HG03066 (cell line): Measurements from ENCODE around the gene USP17L28.
"Not testable (repeated sequence)": the region's sequence is repeated elsewhere in the genome, so short reads cannot be mapped to it uniquely, and the experiment has no call there.

Experiments used
- ATAC-seq: cut with Tn5 transposase; IDR thresholded peaks from one replicate; pipeline ENCODE4 v1.9.1; 2021; ENCODE audit warnings: low read depth; ENCODE audit not compliant: unreplicated experiment

The USP17L28 gene, protein sequence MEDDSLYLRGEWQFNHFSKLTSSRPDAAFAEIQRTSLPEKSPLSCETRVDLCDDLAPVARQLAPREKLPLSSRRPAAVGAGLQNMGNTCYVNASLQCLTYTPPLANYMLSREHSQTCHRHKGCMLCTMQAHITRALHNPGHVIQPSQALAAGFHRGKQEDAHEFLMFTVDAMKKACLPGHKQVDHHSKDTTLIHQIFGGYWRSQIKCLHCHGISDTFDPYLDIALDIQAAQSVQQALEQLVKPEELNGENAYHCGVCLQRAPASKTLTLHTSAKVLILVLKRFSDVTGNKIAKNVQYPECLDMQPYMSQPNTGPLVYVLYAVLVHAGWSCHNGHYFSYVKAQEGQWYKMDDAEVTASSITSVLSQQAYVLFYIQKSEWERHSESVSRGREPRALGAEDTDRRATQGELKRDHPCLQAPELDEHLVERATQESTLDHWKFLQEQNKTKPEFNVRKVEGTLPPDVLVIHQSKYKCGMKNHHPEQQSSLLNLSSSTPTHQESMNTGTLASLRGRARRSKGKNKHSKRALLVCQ

GRCh38 chr4:9348593-9348992 lies at the start of gene USP17L28:
Gene USP17L28 (plus strand): TSS chr4:9348893. CDS start chr4:9348893, 0 bp downstream.
- not testable (repeated sequence) for ATAC-seq

DNA sequence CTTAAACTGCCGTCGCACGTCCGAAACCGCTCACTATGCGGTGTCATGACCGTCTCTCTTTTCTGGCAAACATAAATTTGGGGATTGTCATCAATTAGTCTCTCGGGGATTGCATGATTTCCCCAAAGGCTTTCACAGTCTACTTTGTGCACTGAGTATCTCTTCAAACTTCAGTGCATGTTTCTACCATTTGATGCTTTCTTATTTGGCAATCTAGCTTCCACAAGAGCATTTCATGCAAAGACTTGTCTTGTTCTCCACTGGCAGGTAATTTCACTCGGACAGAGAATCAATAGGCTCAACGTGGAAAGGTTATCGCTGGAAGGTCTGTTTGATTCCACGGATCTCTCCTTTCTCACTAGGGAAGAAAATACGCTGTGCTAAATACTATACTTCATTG lies 24.5 kb upstream of the USP17L28 start:
- ATAC-seq, result not testable (repeated sequence)

GRCh38 chr4:9324865-9325264 lies 23.8 kb upstream of the USP17L28 start, which contains the start of gene USP17L24:
Gene USP17L24 (plus strand): TSS chr4:9325165. CDS start chr4:9325165, 0 bp downstream.
- ATAC-seq, result not testable (repeated sequence)

GRCh38 chr4:9329611-9330010 lies 19.1 kb upstream of the USP17L28 start, which contains the start of gene USP17L25:
Gene USP17L25 (plus strand): TSS chr4:9329911. CDS start chr4:9329911, 0 bp downstream.
- not testable (repeated sequence) for ATAC-seq

DNA sequence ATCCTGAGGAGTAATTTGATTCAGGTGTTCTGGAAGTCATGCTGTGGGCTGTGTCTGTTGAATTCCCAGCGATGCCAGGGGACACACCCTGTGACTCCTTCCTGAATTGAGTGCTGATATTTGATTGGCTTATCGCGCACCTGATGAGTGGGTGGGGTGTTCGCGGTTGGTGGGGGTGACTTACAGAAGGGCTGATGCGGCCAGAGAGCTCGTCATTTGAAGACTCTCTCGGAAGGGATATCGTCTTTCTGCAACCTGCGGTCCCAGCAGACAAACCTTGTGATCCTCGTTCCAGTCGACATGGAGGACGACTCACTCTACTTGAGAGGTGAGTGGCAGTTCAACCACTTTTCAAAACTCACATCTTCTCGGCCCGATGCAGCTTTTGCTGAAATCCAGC lies 14.3 kb upstream of the USP17L28 start, which contains the start of gene USP17L26:
Gene USP17L26 (plus strand): TSS at position 301 of the 400 bp plus-strand sequence. CDS start 0 bp downstream, at position 301.
- not testable (repeated sequence) for ATAC-seq

- not testable (repeated sequence) for ATAC-seq
These were observed 9.6 kb upstream of the USP17L28 start, which contains the start of gene USP17L5 for GRCh38 chr4:9339103-9339502. Gene USP17L5 (plus strand): TSS chr4:9339403. CDS start chr4:9339403, 0 bp downstream.

DNA sequence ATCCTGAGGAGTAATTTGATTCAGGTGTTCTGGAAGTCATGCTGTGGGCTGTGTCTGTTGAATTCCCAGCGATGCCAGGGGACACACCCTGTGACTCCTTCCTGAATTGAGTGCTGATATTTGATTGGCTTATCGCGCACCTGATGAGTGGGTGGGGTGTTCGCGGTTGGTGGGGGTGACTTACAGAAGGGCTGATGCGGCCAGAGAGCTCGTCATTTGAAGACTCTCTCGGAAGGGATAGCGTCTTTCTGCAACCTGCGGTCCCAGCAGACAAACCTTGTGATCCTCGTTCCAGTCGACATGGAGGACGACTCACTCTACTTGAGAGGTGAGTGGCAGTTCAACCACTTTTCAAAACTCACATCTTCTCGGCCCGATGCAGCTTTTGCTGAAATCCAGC lies 4.8 kb upstream of the USP17L28 start, which contains the start of gene USP17L27:
Gene USP17L27 (plus strand): TSS at position 301 of the 400 bp plus-strand sequence. CDS start 0 bp downstream, at position 301.
- ATAC-seq, result not testable (repeated sequence)

- not testable (repeated sequence) for ATAC-seq
These were observed 2.2 kb downstream of the USP17L28 start for GRCh38 chr4:9350866-9351265.

GRCh38 chr4:9353338-9353737 lies 4.6 kb downstream of the USP17L28 start, which contains the start of gene USP17L29:
Gene USP17L29 (plus strand): TSS chr4:9353638. CDS start chr4:9353638, 0 bp downstream.
- ATAC-seq, result not testable (repeated sequence)

DNA sequence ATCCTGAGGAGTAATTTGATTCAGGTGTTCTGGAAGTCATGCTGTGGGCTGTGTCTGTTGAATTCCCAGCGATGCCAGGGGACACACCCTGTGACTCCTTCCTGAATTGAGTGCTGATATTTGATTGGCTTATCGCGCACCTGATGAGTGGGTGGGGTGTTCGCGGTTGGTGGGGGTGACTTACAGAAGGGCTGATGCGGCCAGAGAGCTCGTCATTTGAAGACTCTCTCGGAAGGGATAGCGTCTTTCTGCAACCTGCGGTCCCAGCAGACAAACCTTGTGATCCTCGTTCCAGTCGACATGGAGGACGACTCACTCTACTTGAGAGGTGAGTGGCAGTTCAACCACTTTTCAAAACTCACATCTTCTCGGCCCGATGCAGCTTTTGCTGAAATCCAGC lies 14.1 kb downstream of the USP17L28 start, which contains the start of gene USP17L30:
Gene USP17L30 (plus strand): TSS at position 301 of the 400 bp plus-strand sequence. CDS start 0 bp downstream, at position 301.
- ATAC-seq, result not testable (repeated sequence)

GRCh38 chr4:9379881-9380280 lies 31.2 kb downstream of the USP17L28 start:
- ATAC-seq, result not testable (repeated sequence)

DNA sequence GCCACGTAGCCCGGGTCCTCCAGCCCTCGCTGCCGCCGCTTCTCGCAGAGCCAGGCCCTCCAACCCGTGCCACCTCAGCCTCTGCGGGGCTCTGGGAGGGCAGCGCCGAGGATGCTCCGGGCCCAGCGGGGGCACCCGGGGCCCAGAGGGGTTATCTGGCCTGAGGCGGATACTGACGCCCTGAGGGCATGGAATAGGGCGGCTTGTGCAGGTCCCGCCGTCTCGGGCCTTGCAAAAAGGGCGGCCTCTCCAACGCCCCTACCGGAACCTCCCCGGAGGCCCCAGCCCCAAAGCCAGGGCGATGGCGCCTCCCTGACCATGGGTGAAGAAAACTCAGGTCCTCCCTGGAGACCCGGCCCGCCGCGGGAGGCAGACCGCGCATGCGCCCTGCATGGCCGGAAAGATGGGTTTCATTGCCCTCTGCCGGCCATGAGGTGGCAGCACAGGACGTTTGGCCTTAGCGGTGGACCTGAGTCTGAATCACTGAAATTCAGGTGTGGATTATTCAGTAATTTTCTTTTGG lies 32.4 kb downstream of the USP17L28 start:
- not testable (repeated sequence) for ATAC-seq

- no peak for ATAC-seq
These were observed 35.4 kb downstream of the USP17L28 start for GRCh38 chr4:9384126-9384525.

- not testable (repeated sequence) for ATAC-seq
These were observed 40.3 kb downstream of the USP17L28 start for GRCh38 chr4:9389001-9389400.
